ENCODE results near the gene LPIN1. TPM values are rescaled to one million over a fixed set of nuclear protein-coding genes. Genes with fewer than 3 reads are reported as not detected.

Gene LPIN1
- total RNA-seq, 1 experiment from 2014 or later, result 43.1 TPM

DNA sequence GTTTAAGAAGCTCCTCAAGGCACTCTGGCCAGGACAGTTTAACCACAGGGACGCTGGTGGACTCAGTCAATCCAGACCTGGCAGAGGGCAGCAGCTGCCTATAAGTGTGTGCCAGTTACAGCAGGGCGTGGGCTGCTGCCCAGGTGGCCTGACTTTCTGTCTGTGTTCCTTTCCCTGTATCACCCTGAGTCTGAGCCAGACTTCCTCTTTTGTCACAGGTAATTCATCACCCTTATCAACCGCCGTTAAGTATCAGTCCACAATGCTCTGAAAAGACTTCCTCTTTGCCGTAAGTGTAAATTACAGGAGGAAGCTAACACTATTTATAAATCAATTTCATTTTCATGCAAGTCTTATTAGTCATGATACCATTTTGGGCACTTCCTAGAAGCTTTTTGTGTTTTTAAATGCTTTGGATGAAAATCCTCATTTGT is 7.0 kb downstream of the LPIN1 start:
- Histone ChIP-seq H3K27me3 (ENCODE audit: insufficient read depth, low read depth) (no peaks in the 10 kb centered on the region), H3K36me3 (ENCODE audit: low read depth) (peaks cover 17% of the 10 kb centered on the region; the same call in 1 of the 2 replicates), H3K4me1 (replicated peaks; ENCODE audit: insufficient read depth) (peaks cover 67% of the 10 kb centered on the region), H3K27ac (peak overlapping the region; percentile 91), H3K4me3 (peak overlapping the region; percentile 34; the same call in 1 of the 2 replicates), H3F3A (ENCODE audit: insufficient read depth, low read depth) (peaks cover 49% of the 10 kb centered on the region), H3K79me2 (ENCODE audit: low read depth) (peaks cover 88% of the 10 kb centered on the region), H3K9me3 (ENCODE audit: insufficient read depth, low read depth) (no peaks in the 10 kb centered on the region), H2AFZ (no peak overlapping the region), H3K4me2 (peak overlapping the region; percentile 75), H4K20me1 (ENCODE audit: insufficient read depth) (peaks cover 30% of the 10 kb centered on the region), H3K9me2 (ENCODE audit: insufficient read depth) (no peaks in the 10 kb centered on the region)
- TF ChIP-seq, protein P1, sequence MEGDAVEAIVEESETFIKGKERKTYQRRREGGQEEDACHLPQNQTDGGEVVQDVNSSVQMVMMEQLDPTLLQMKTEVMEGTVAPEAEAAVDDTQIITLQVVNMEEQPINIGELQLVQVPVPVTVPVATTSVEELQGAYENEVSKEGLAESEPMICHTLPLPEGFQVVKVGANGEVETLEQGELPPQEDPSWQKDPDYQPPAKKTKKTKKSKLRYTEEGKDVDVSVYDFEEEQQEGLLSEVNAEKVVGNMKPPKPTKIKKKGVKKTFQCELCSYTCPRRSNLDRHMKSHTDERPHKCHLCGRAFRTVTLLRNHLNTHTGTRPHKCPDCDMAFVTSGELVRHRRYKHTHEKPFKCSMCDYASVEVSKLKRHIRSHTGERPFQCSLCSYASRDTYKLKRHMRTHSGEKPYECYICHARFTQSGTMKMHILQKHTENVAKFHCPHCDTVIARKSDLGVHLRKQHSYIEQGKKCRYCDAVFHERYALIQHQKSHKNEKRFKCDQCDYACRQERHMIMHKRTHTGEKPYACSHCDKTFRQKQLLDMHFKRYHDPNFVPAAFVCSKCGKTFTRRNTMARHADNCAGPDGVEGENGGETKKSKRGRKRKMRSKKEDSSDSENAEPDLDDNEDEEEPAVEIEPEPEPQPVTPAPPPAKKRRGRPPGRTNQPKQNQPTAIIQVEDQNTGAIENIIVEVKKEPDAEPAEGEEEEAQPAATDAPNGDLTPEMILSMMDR (conservative IDR thresholded peaks at IDR 0.05), result no peak
- TF ChIP-seq EZH2 (IDR thresholded peaks at IDR 0.05; ENCODE audit: low read depth), result no peak
- no TSS peak for BruUV-seq (replicated peaks)
- DNase-seq, result peak; percentile 63 to 98
- CTCF ChIA-PET, result interaction anchor here (0.6 to 2.0 kb wide), 6 partner anchors 9 to 785 kb away, joined by 3 to 10 read pairs (median 4); no protein-coding TSS in a partner anchor
- intact Hi-C loops (cut with micrococcal nuclease; ENCODE audit: unreplicated experiment), result loop anchor here (1.0 kb wide), 1 partner anchor 9 kb away; no protein-coding TSS in a partner anchor
- POLR2A ChIA-PET (ENCODE audit: unreplicated experiment), result interaction anchor here (1.2 kb wide), 2 partner anchors 9 to 56 kb away, joined by 7 read pairs; no protein-coding TSS in a partner anchor

DNA sequence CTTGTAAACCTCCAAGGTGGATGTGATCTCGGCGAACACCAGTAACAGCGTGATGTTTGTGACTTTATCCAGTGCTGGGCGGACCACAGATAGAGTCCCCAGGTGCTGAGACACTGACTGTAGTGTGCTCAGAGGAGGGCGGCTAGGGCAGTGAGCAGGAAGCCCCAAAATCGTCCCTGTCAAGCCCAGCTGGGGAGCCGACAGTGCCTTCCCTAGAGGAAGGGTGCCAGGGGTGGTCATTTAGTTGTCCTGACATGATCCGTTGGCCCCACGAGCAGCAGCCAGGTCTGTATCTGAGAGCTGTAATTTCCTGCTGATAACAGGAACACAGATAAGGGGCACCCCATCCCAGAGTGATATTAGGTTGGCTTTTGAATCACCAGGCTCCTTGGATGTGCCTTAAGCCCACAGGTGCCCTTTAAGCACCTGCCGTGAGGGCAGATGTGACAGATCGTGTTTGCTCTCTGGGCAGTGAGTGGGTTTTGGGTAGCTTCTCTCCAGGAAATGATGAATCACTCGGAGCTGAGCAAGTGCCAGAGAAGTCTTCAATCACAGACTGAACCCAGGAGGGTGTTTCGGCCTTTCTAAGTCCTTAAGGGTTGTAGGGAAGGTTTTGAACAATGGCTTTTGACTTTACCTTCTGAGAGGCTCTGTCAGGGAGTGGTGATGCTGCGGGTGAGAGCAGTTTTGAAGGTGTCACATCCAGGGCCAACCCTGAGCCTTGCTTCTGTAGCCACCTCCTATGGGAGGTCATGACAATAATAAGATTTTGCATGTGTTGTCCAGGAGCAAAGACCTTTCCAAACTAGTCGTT is 7.7 kb downstream of the LPIN1 start:
- peak overlapping the region; percentile 91 for H3K27ac ChIP-seq
- intact Hi-C loops (cut with micrococcal nuclease; ENCODE audit: unreplicated experiment), result loop anchor here (1.0 kb wide), 1 partner anchor 10 kb away; no protein-coding TSS in a partner anchor
- POLR2A ChIA-PET (ENCODE audit: unreplicated experiment), result interaction anchor here (0.5 to 1.2 kb wide), 3 partner anchors 10 to 57 kb away, joined by 3 to 7 read pairs (median 7); no protein-coding TSS in a partner anchor

DNA sequence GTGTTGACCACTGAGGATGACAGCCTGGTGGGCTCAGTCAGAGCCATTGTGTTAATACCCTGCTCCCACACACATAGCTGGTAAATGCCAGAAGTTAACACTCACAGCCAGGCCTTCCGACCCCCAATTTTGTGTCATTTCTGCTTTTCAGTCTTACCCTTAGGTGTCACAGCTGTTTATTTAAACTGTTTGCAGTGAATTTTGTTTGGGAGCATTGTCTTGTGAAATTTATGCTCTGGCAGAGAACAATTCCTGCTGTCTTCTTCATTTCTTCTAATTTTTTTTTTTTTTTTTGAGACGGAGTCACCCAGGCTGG is 8.2 kb downstream of the LPIN1 start:
- H3K79me2 ChIP-seq (ENCODE audit: low read depth), result peaks cover 83% of the 10 kb centered on the region
- POLR2A ChIA-PET (ENCODE audit: unreplicated experiment), result interaction anchor here (0.5 to 1.2 kb wide), 2 partner anchors 11 to 58 kb away, joined by 3 to 7 read pairs; no protein-coding TSS in a partner anchor

More for the DNA sequence above, 7.7 kb downstream of the LPIN1 start:
- no peaks in the 10 kb centered on the region for H3K9me3 ChIP-seq (ENCODE audit: insufficient read depth, low read depth)
- H3K4me2 ChIP-seq, result peak overlapping the region; percentile 75
- H3F3A ChIP-seq (ENCODE audit: insufficient read depth, low read depth), result peaks cover 49% of the 10 kb centered on the region
- DNase-seq, result peak; percentile 65 to 95
- BruUV-seq (replicated peaks), result no TSS peak
- peaks cover 21% of the 10 kb centered on the region; the same call in 1 of the 2 replicates for H3K36me3 ChIP-seq (ENCODE audit: low read depth)
- H3K79me2 ChIP-seq (ENCODE audit: low read depth), result peaks cover 88% of the 10 kb centered on the region
- no peaks in the 10 kb centered on the region for H3K27me3 ChIP-seq (ENCODE audit: insufficient read depth, low read depth)
- peak overlapping the region; percentile 34; the same call in 1 of the 2 replicates for H3K4me3 ChIP-seq
- H3K9me2 ChIP-seq (ENCODE audit: insufficient read depth), result no peaks in the 10 kb centered on the region
- no peak for TF ChIP-seq EZH2 (IDR thresholded peaks at IDR 0.05; ENCODE audit: low read depth)
- TF ChIP-seq, protein P1 (conservative IDR thresholded peaks at IDR 0.05), result no peak
- H3K4me1 ChIP-seq (replicated peaks; ENCODE audit: insufficient read depth), result peaks cover 61% of the 10 kb centered on the region
- H2AFZ ChIP-seq, result no peak overlapping the region
- H4K20me1 ChIP-seq (ENCODE audit: insufficient read depth), result peaks cover 25% of the 10 kb centered on the region
- CTCF ChIA-PET, result interaction anchor here (0.6 to 2.0 kb wide), 8 partner anchors 10 to 784 kb away, joined by 3 to 10 read pairs (median 3); no protein-coding TSS in a partner anchor

More for the DNA sequence above, 8.2 kb downstream of the LPIN1 start:
- intact Hi-C loops (cut with micrococcal nuclease; ENCODE audit: unreplicated experiment), result no loop called here
- Histone ChIP-seq H3F3A (ENCODE audit: insufficient read depth, low read depth) (peaks cover 49% of the 10 kb centered on the region), H3K4me1 (replicated peaks; ENCODE audit: insufficient read depth) (peaks cover 55% of the 10 kb centered on the region), H4K20me1 (ENCODE audit: insufficient read depth) (peaks cover 21% of the 10 kb centered on the region), H3K9me2 (ENCODE audit: insufficient read depth) (no peaks in the 10 kb centered on the region), H3K36me3 (ENCODE audit: low read depth) (peaks cover 21% of the 10 kb centered on the region; the same call in 1 of the 2 replicates), H3K27ac (peak overlapping the region; percentile 91), H3K4me2 (peak overlapping the region; percentile 75), H2AFZ (no peak overlapping the region), H3K9me3 (ENCODE audit: insufficient read depth, low read depth) (no peaks in the 10 kb centered on the region), H3K4me3 (no peak overlapping the region), H3K27me3 (ENCODE audit: insufficient read depth, low read depth) (no peaks in the 10 kb centered on the region)
- BruUV-seq (replicated peaks), result no TSS peak
- no peak for DNase-seq
- TF ChIP-seq, protein P1 (conservative IDR thresholded peaks at IDR 0.05), result no peak
- TF ChIP-seq EZH2 (IDR thresholded peaks at IDR 0.05; ENCODE audit: low read depth), result no peak
- CTCF ChIA-PET, result interaction anchor here (0.7 to 2.0 kb wide), 3 partner anchors 10 to 48 kb away, joined by 3 to 10 read pairs (median 3); no protein-coding TSS in a partner anchor

All from PC-9 (cell line).